Kidney (tissue), 14 donors: Measurements from ENCODE around the gene C5orf15. TPM values are rescaled to one million over a fixed set of nuclear protein-coding genes. Genes with fewer than 3 reads are reported as not detected.

Experiments used
- DNase-seq, 5 donors: peaks; one replicate each; pipeline ENCODE4 v3.0.0-alpha.2; 2013 to 2020
- FAIRE-seq: peaks from 2 replicates; lab custom pipeline; 2012; peaks lifted over from hg19 to GRCh38; lab: Jason Lieb, UNC
- H3K27ac ChIP-seq, 2 donors: one replicate each; pipeline ENCODE4 v1.7.0; 2013; ENCODE audit warnings: low read depth in 2 of 2, low read length in 2 of 2, inconsistent platforms in 1 of 2
- H3K27me3 ChIP-seq: one replicate; pipeline ENCODE4 v1.7.1; 2013; ENCODE audit warnings: low read length, inconsistent platforms; ENCODE audit not compliant: control insufficient read depth, insufficient read depth
- H3K36me3 ChIP-seq, 3 donors: one replicate each; pipeline versions ENCODE4 v1.7.0 to v1.7.1; 2013; ENCODE audit warnings: low read length in 3 of 3, control low read depth in 1 of 3, inconsistent platforms in 1 of 3; ENCODE audit not compliant: insufficient read depth in 3 of 3, control insufficient read depth in 2 of 3
- H3K4me1 ChIP-seq, 3 donors: one replicate each; pipeline versions ENCODE4 v1.7.0 to v1.7.1; 2013; ENCODE audit warnings: low read length in 3 of 3, inconsistent platforms in 1 of 3, low read depth in 1 of 3; ENCODE audit not compliant: control insufficient read depth in 2 of 3, insufficient read depth in 2 of 3
- H3K4me3 ChIP-seq, 3 donors: one replicate each; pipeline versions ENCODE4 v1.7.0 to v1.8.1; 2013; ENCODE audit warnings: low read length in 3 of 3, control low read depth in 1 of 3, inconsistent platforms in 1 of 3
- H3K9ac ChIP-seq, 3 donors: one replicate each; pipeline versions ENCODE4 v1.7.0 to v1.7.1; 2013; ENCODE audit warnings: low read length in 3 of 3, control low read depth in 1 of 3, inconsistent platforms in 1 of 3
- H3K9me3 ChIP-seq, 3 donors: one replicate each; pipeline versions ENCODE4 v1.7.0 to v1.7.1; 2013; ENCODE audit warnings: low read length in 3 of 3, control low read depth in 1 of 3, inconsistent platforms in 1 of 3; ENCODE audit not compliant: control insufficient read depth in 2 of 3, insufficient read depth in 1 of 3
- CTCF ChIP-seq: IDR thresholded peaks from 3 replicates; pipeline ENCODE4 v1.5.1; 2012; ENCODE audit warnings: mild to moderate bottlenecking, moderate library complexity, borderline replicate concordance; ENCODE audit not compliant: insufficient read depth; ENCODE audit errors: extremely low read depth
- intact Hi-C: fragments of 100-400 bp; cut with DNase I; formaldehyde crosslinking; loops from one replicate; pipeline ENCODE4 v1.11.1; 2022
- polyA plus RNA-seq: library from polyadenylated mRNA; stranded (reverse); fragments of 350-450 nt; fragmentation: Illumina TruSeq; extraction: RNeasy Lipid Tissue Mini Kit (QIAGEN cat#74804); gene quantifications from one replicate; pipeline ENCODE4 v1.2.3, GENCODE V29; 2014; ENCODE audit warnings: low read depth, low replicate concordance; ENCODE audit not compliant: insufficient read depth
- total RNA-seq: library from RNA; stranded (reverse); fragmentation: NEBNext Ultra II Directional; extraction: Animal tissue kit (Norgen Biotek cat#: 25700); gene quantifications from one replicate; pipeline ENCODE4 v1.2.1, GENCODE V29; 2021
- donor health status: control.
- donor health status: control.
- donor health status: control.
- donor health status: control.
- donor health status: control.
- donor health status: DM: yes; HTN: yes; CAD: no.
- donor health status: Normal renal cell carcinoma (clear cell type).

Gene C5orf15
- total and polyA plus RNA-seq, 2 donors from 2014 or later = 43.9 to 54.4 TPM

- no peak for TF ChIP-seq CTCF
- Histone ChIP-seq H3K4me1 (peaks cover 2 to 41% (median 10%) of the 10 kb centered on the region in 3 donors), H3K9ac (no peak overlapping the region), H3K36me3 (no peaks in the 10 kb centered on the region), H3K27me3 (peaks cover 2% of the 10 kb centered on the region), H3K27ac (no peak overlapping the region), H3K9me3 (no peaks in the 10 kb centered on the region), H3K4me3 (no peak overlapping the region)
- DNase-seq (no peak), FAIRE-seq (no peak)
- intact Hi-C loops = no loop called here
These were observed 25.0 kb downstream of the C5orf15 start for GRCh38 chr5:133943475-133943817.

GRCh38 chr5:133942614-133943474 is 25.6 kb downstream of the C5orf15 start:
- Histone ChIP-seq H3K36me3 (no peaks in the 10 kb centered on the region), H3K9ac (no peak overlapping the region), H3K9me3 (no peaks in the 10 kb centered on the region), H3K27ac (no peak overlapping the region), H3K27me3 (peaks cover 2% of the 10 kb centered on the region), H3K4me1 (peaks cover 2 to 38% (median 6%) of the 10 kb centered on the region in 3 donors), H3K4me3 (no peak overlapping the region)
- no peak for TF ChIP-seq CTCF
- no peak for FAIRE-seq
- no peak for DNase-seq
- intact Hi-C loops = no loop called here

GRCh38 chr5:133941456-133942196 is 26.8 kb downstream of the C5orf15 start:
- Histone ChIP-seq H3K4me1 (peaks cover 2 to 26% (median 3%) of the 10 kb centered on the region in 3 donors), H3K4me3 (no peak overlapping the region), H3K36me3 (no peaks in the 10 kb centered on the region), H3K9me3 (no peaks in the 10 kb centered on the region), H3K9ac (no peak overlapping the region), H3K27ac (no peak overlapping the region), H3K27me3 (peaks cover 2% of the 10 kb centered on the region)
- intact Hi-C loops = no loop called here
- TF ChIP-seq CTCF = no peak
- FAIRE-seq = no peak
- DNase-seq = no peak
